Kidney (tissue), 14 donors: Measurements from ENCODE around the gene TOB1. TPM values are rescaled to one million over a fixed set of nuclear protein-coding genes. Genes with fewer than 3 reads are reported as not detected.

Experiments
- DNase-seq, 5 donors: peaks; one replicate each; pipeline ENCODE4 v3.0.0-alpha.2; 2013 to 2020
- FAIRE-seq: peaks from 2 replicates; lab custom pipeline; 2012; peaks lifted over from hg19 to GRCh38; lab: Jason Lieb, UNC
- H3K27ac ChIP-seq, 2 donors: one replicate each; pipeline ENCODE4 v1.7.0; 2013; ENCODE audit warnings: low read depth in 2 of 2, low read length in 2 of 2, inconsistent platforms in 1 of 2
- H3K27me3 ChIP-seq: one replicate; pipeline ENCODE4 v1.7.1; 2013; ENCODE audit warnings: low read length, inconsistent platforms; ENCODE audit not compliant: control insufficient read depth, insufficient read depth
- H3K36me3 ChIP-seq, 3 donors: one replicate each; pipeline versions ENCODE4 v1.7.0 to v1.7.1; 2013; ENCODE audit warnings: low read length in 3 of 3, control low read depth in 1 of 3, inconsistent platforms in 1 of 3; ENCODE audit not compliant: insufficient read depth in 3 of 3, control insufficient read depth in 2 of 3
- H3K4me1 ChIP-seq, 3 donors: one replicate each; pipeline versions ENCODE4 v1.7.0 to v1.7.1; 2013; ENCODE audit warnings: low read length in 3 of 3, inconsistent platforms in 1 of 3, low read depth in 1 of 3; ENCODE audit not compliant: control insufficient read depth in 2 of 3, insufficient read depth in 2 of 3
- H3K4me3 ChIP-seq, 3 donors: one replicate each; pipeline versions ENCODE4 v1.7.0 to v1.8.1; 2013; ENCODE audit warnings: low read length in 3 of 3, control low read depth in 1 of 3, inconsistent platforms in 1 of 3
- H3K9ac ChIP-seq, 3 donors: one replicate each; pipeline versions ENCODE4 v1.7.0 to v1.7.1; 2013; ENCODE audit warnings: low read length in 3 of 3, control low read depth in 1 of 3, inconsistent platforms in 1 of 3
- H3K9me3 ChIP-seq, 3 donors: one replicate each; pipeline versions ENCODE4 v1.7.0 to v1.7.1; 2013; ENCODE audit warnings: low read length in 3 of 3, control low read depth in 1 of 3, inconsistent platforms in 1 of 3; ENCODE audit not compliant: control insufficient read depth in 2 of 3, insufficient read depth in 1 of 3
- CTCF ChIP-seq: IDR thresholded peaks from 3 replicates; pipeline ENCODE4 v1.5.1; 2012; ENCODE audit warnings: mild to moderate bottlenecking, moderate library complexity, borderline replicate concordance; ENCODE audit not compliant: insufficient read depth; ENCODE audit errors: extremely low read depth
- intact Hi-C: fragments of 100-400 bp; cut with DNase I; formaldehyde crosslinking; loops from one replicate; pipeline ENCODE4 v1.11.1; 2022
- polyA plus RNA-seq: library from polyadenylated mRNA; stranded (reverse); fragments of 350-450 nt; fragmentation: Illumina TruSeq; extraction: RNeasy Lipid Tissue Mini Kit (QIAGEN cat#74804); gene quantifications from one replicate; pipeline ENCODE4 v1.2.3, GENCODE V29; 2014; ENCODE audit warnings: low read depth, low replicate concordance; ENCODE audit not compliant: insufficient read depth
- total RNA-seq: library from RNA; stranded (reverse); fragmentation: NEBNext Ultra II Directional; extraction: Animal tissue kit (Norgen Biotek cat#: 25700); gene quantifications from one replicate; pipeline ENCODE4 v1.2.1, GENCODE V29; 2021
- donor health status: control.
- donor health status: control.
- donor health status: control.
- donor health status: control.
- donor health status: control.
- donor health status: DM: yes; HTN: yes; CAD: no.
- donor health status: Normal renal cell carcinoma (clear cell type).

Gene TOB1
- total and polyA plus RNA-seq, 2 donors from 2014 or later = 52.5 to 141 TPM

DNA sequence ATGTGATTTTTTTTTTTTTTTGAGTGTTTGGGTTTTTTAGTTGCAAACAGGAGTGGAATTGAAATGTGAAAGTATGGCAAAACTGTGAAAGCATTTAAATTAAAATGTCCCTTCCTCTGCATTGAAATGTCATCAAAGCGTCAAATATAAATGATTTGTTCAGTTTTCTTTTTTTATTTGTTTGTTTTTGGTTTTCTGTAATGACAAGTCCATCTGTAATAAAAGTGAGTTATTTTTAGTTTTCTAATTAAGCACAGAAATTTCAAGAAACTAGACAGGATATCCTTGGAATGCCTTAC, 1.9 kb upstream of the TOB1 start:
- Histone ChIP-seq H3K27me3 (no peaks in the 10 kb centered on the region), H3K9me3 (no peaks in the 10 kb centered on the region), H3K27ac (peak overlapping the region; percentile 99 to 100), H3K36me3 (peaks cover 2 to 7% (median 6%) of the 10 kb centered on the region in 3 donors), H3K4me3 (peak overlapping the region; percentile 75 to 97 (median 87)), H3K9ac (peak overlapping the region; percentile 64 to 100 (median 95)), H3K4me1 (peaks cover 0 to 7% (median 5%) of the 10 kb centered on the region in 3 donors)
- no peak for TF ChIP-seq CTCF
- intact Hi-C loops = no loop called here
- DNase-seq (no peak), FAIRE-seq (no peak)

- Histone ChIP-seq H3K9ac (peak overlapping the region; percentile 64 to 100 (median 95)), H3K27me3 (no peaks in the 10 kb centered on the region), H3K9me3 (no peaks in the 10 kb centered on the region), H3K4me3 (peak overlapping the region; percentile 75 to 97 (median 87)), H3K36me3 (peaks cover 2 to 12% (median 11%) of the 10 kb centered on the region in 3 donors), H3K27ac (peak overlapping the region; percentile 99 to 100), H3K4me1 (peaks cover 0 to 7% (median 5%) of the 10 kb centered on the region in 3 donors)
- peak; percentile 97 to 99 (median 98) for DNase-seq
- intact Hi-C loops = no loop called here
- FAIRE-seq = peak; percentile 23
- TF ChIP-seq CTCF = no peak
Measured at GRCh38 chr17:50867363-50868139, 1.4 kb upstream of the TOB1 start.

GRCh38 chr17:50866950-50867362, 802 bp upstream of the TOB1 start:
- H3K36me3 ChIP-seq = peaks cover 2 to 12% (median 12%) of the 10 kb centered on the region in 3 donors
- peak overlapping the region; percentile 75 to 97 (median 87) for H3K4me3 ChIP-seq
- no peaks in the 10 kb centered on the region for H3K27me3 ChIP-seq
- peaks cover 0 to 7% (median 5%) of the 10 kb centered on the region in 3 donors for H3K4me1 ChIP-seq
- no peak for FAIRE-seq
- no peak for TF ChIP-seq CTCF
- H3K9me3 ChIP-seq = no peaks in the 10 kb centered on the region
- H3K9ac ChIP-seq = peak overlapping the region; percentile 64 to 100 (median 81)
- intact Hi-C loops = no loop called here
- H3K27ac ChIP-seq = peak overlapping the region; percentile 99 to 100
- peak in 2 of 5 donors; percentile 82 to 87 for DNase-seq
